Transverse colon (tissue), 4 donors: ENCODE measurements around the gene TXNRD1.

Source experiments
- CTCF ChIP-seq, 5 experiments: fragments of 200-600 bp in 3 of 5; fragments of 450-650 bp in 2 of 5; sonication (generic) in 3 of 5; IDR thresholded peaks; 1 replicate in 2 of 5; 2 replicates in 3 of 5; pipeline ENCODE4 v1.5.1; 2016 to 2017; ENCODE audit warnings: antibody characterized with exemption in 5 of 5, inconsistent platforms in 3 of 5, mild to moderate bottlenecking in 2 of 5, moderate library complexity in 1 of 5
- EP300 ChIP-seq: sonication (generic); formaldehyde crosslinking; IDR thresholded peaks from one replicate; pipeline ENCODE4 v1.6.1; 2017; ENCODE audit warnings: antibody characterized with exemption, low read depth
- POLR2AphosphoS5 ChIP-seq, 3 donors: sonication (generic); formaldehyde crosslinking; IDR thresholded peaks; one replicate each; pipeline ENCODE4 v1.6.1; 2016; ENCODE audit warnings: antibody characterized with exemption in 3 of 3

- TF ChIP-seq POLR2AphosphoS5 (IDR thresholded peaks at IDR 0.05), result no peak
- no peak for TF ChIP-seq CTCF (IDR thresholded peaks at IDR 0.05)
- TF ChIP-seq EP300, result no peak
These were observed 66.1 kb downstream of the TXNRD1 start for GRCh38 chr12:104281636-104282035.
